Fibroblast of skin of abdomen (primary cell): ENCODE results near the gene MBP.
"Not testable (repeated sequence)": the region's sequence is repeated elsewhere in the genome, so short reads cannot be mapped to it uniquely, and the experiment has no call there.

Experiments
- DNase-seq: peaks from one replicate; pipeline ENCODE4 v3.0.0-alpha.2; 2013

Gene MBP

GRCh38 chr18:77004555-77005380 lies 127.8 kb downstream of the MBP start:
- no peak for DNase-seq

GRCh38 chr18:77003316-77003715 lies 129.3 kb downstream of the MBP start:
- DNase-seq: no peak

GRCh38 chr18:77002496-77002895 lies 130.1 kb downstream of the MBP start:
- DNase-seq: no peak

GRCh38 chr18:77001979-77002378 lies 130.6 kb downstream of the MBP start:
- no peak for DNase-seq

GRCh38 chr18:77001041-77001440 lies 131.5 kb downstream of the MBP start:
- no peak for DNase-seq

- peak; percentile 21 for DNase-seq
Measured at GRCh38 chr18:77000527-77000926, 132.1 kb downstream of the MBP start.

GRCh38 chr18:76999077-76999476 lies 133.5 kb downstream of the MBP start:
- DNase-seq: no peak

GRCh38 chr18:76997951-76998808 lies 134.4 kb downstream of the MBP start:
- no peak for DNase-seq

- DNase-seq: no peak
Measured at GRCh38 chr18:76996429-76996828, 136.2 kb downstream of the MBP start.

- no peak for DNase-seq
Measured at GRCh38 chr18:76995896-76996295, 136.7 kb downstream of the MBP start.

- no peak for DNase-seq
Measured at GRCh38 chr18:76994086-76994654, 138.4 kb downstream of the MBP start.

- no peak for DNase-seq
Measured at GRCh38 chr18:76993573-76993972, 139.0 kb downstream of the MBP start.

GRCh38 chr18:76993085-76993382 lies 139.5 kb downstream of the MBP start:
- no peak for DNase-seq

GRCh38 chr18:76992226-76993084 lies 140.1 kb downstream of the MBP start:
- DNase-seq: no peak

GRCh38 chr18:76991021-76991688 lies 141.4 kb downstream of the MBP start:
- DNase-seq: no peak

GRCh38 chr18:76990343-76991020 lies 142.1 kb downstream of the MBP start:
- not testable (repeated sequence) for DNase-seq

- no peak for DNase-seq
Measured at GRCh38 chr18:76989647-76990190, 142.9 kb downstream of the MBP start.

GRCh38 chr18:76988827-76989646 lies 143.5 kb downstream of the MBP start:
- no peak for DNase-seq

GRCh38 chr18:76988031-76988826 lies 144.4 kb downstream of the MBP start:
- DNase-seq: no peak
